Fibroblast of mammary gland (primary cell): Measurements from ENCODE around the gene ATRN.
A peak's percentile ranks its signal among the peaks of the same experiment; 100 is the strongest.

Experiments used
- DNase-seq: peaks from one replicate; pipeline ENCODE4 v3.0.0-alpha.2; 2010; ENCODE audit warnings: low read depth
- H3K4me3 ChIP-seq: 2 replicates; pipeline ENCODE4 v1.5.1; 2011; ENCODE audit warnings: low read depth, mild to moderate bottlenecking, low read length, moderate library complexity; ENCODE audit not compliant: control insufficient read depth
- CTCF ChIP-seq: conservative IDR thresholded peaks from 2 replicates; pipeline ENCODE4 v1.5.1; 2011; ENCODE audit warnings: low read depth, low read length, inconsistent platforms; ENCODE audit not compliant: control insufficient read depth, insufficient read depth

Gene ATRN

GRCh38 chr20:3674447-3674846 is 203.6 kb downstream of the ATRN start:
- no peak overlapping the region for H3K4me3 ChIP-seq
- DNase-seq = no peak
- TF ChIP-seq CTCF = no peak

GRCh38 chr20:3674995-3675900 is 204.4 kb downstream of the ATRN start:
- TF ChIP-seq CTCF = no peak
- no peak for DNase-seq
- H3K4me3 ChIP-seq = no peak overlapping the region

GRCh38 chr20:3677733-3678132 is 206.9 kb downstream of the ATRN start:
- no peak for TF ChIP-seq CTCF
- H3K4me3 ChIP-seq = no peak overlapping the region
- peak; percentile 46 for DNase-seq

GRCh38 chr20:3678198-3678597 is 207.4 kb downstream of the ATRN start:
- TF ChIP-seq CTCF = no peak
- H3K4me3 ChIP-seq = no peak overlapping the region
- no peak for DNase-seq

- H3K4me3 ChIP-seq = peak overlapping the region; percentile 68
- no peak for TF ChIP-seq CTCF
- peak; percentile 52 for DNase-seq
These were observed 208.3 kb downstream of the ATRN start for GRCh38 chr20:3678856-3679720.

DNA sequence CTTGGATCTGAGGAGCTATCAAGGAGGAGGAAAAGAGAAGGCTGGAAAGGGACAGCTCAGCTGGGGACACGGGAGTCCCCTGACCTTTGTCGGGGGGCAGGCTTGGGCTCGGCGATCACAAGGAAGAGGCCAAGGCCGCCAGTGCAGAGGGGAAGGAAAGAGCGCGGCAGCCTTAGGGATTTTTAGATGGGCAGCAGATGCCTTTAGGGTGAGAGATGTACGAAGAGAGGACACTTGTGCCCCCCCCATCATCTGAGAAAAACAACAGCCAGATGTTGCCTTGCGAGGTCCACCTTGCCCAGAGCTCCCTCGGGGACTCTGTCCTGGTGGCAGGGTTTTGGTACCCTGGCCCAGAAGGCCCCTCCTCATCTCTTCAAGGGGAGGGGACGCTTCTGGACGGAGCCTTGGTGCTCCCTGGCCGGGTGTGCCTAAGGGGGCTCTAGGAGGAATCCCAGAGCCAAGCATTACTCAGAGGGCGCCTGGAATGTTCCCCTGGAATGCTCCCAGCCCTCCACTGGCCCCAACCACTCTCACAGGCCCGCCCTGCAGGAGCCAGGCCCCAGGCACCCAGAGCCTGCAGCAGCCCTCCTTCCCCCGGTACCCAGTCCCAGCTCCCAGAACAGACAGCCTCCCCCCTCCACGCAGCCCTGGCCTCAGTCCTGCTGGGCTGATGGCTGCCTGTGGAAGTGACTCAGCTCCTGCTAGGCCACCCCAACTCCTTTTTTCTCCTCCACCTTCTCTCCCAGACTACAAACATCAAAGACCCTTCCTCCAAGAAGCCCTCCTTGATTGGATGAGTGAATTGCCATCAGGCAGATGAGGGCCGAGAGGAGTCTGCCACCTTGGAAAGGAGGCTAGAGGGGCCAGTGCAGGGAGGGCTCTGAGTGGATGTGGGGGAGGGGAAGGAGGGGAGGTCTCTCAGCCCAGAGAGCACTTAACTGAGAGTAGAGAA is 209.2 kb downstream of the ATRN start:
- DNase-seq = peak; percentile 92
- TF ChIP-seq CTCF = no peak
- peak overlapping the region; percentile 68 for H3K4me3 ChIP-seq
